Calu3 (cell line): Measurements from ENCODE around the gene CMTM1. TPM values are rescaled to one million over a fixed set of nuclear protein-coding genes. Genes with fewer than 3 reads are reported as not detected.
A peak's percentile ranks its signal among the peaks of the same experiment; 100 is the strongest.
"Not testable (repeated sequence)": the region's sequence is repeated elsewhere in the genome, so short reads cannot be mapped to it uniquely, and the experiment has no call there.

ENCODE experiments used
- BruUV-seq: library from RNA; stranded (reverse); fragments of 400-500 nt; replicated peaks from 2 replicates; lab custom pipeline; 2021; lab: Mats Ljungman, UMichigan
- CTCF ChIA-PET: fragments of 300-600 bp; sonication (Branson Sonifier 250); formaldehyde crosslinking; loops from one replicate; lab custom pipeline; 2022; ENCODE audit warnings: antibody characterized with exemption; lab: Charles Lee
- DNase-seq: peaks from one replicate; pipeline ENCODE4 v3.0.0; 2022
- H3K27ac Mint-ChIP-seq: one replicate; pipeline ENCODE4 v1.8.0; 2022; ENCODE audit warnings: mixed read lengths; ENCODE audit not compliant: unreplicated experiment
- H3K27me3 Mint-ChIP-seq: one replicate; pipeline ENCODE4 v1.8.0; 2022; ENCODE audit warnings: mixed read lengths; ENCODE audit not compliant: unreplicated experiment
- H3K36me3 Mint-ChIP-seq: one replicate; pipeline ENCODE4 v1.8.0; 2022; ENCODE audit warnings: mild to moderate bottlenecking, moderate library complexity, mixed read lengths; ENCODE audit not compliant: insufficient read depth, unreplicated experiment
- H3K4me1 Mint-ChIP-seq: one replicate; pipeline ENCODE4 v1.8.0; 2022; ENCODE audit warnings: mild to moderate bottlenecking, low read depth, mixed read lengths; ENCODE audit not compliant: unreplicated experiment
- H3K4me3 Mint-ChIP-seq: one replicate; pipeline ENCODE4 v1.8.0; 2022; ENCODE audit warnings: mild to moderate bottlenecking, low read depth, moderate library complexity, mixed read lengths; ENCODE audit not compliant: unreplicated experiment
- H3K9me3 Mint-ChIP-seq: one replicate; pipeline ENCODE4 v1.8.0; 2022; ENCODE audit warnings: low read depth, mixed read lengths; ENCODE audit not compliant: unreplicated experiment
- CTCF ChIP-seq: fragments of 200-600 bp; IDR thresholded peaks from one replicate; pipeline ENCODE4 v1.8.0; 2022; ENCODE audit warnings: antibody characterized with exemption; ENCODE audit not compliant: unreplicated experiment
- intact Hi-C: fragments of 100-400 bp; cut with micrococcal nuclease; formaldehyde crosslinking; loops from one replicate; pipeline ENCODE4 v1.10.0; 2022; ENCODE audit not compliant: unreplicated experiment
- total RNA-seq: library from RNA; stranded (reverse); gene quantifications from 2 replicates; pipeline ENCODE4 v1.2.3, GENCODE V29; 2022

CMTM1 gene
- total RNA-seq, 1 experiment from 2014 or later, result 72.1 TPM

GRCh38 chr16:66562409-66562808 lies 3.8 kb upstream of the CMTM1 start:
- Mint-ChIP-seq H3K27me3 (no peaks in the 10 kb centered on the region), H3K4me3 (no peak overlapping the region), H3K9me3 (no peaks in the 10 kb centered on the region), H3K27ac (no peak overlapping the region), H3K36me3 (peaks cover 87% of the 10 kb centered on the region), H3K4me1 (peaks cover 44% of the 10 kb centered on the region)
- no TSS peak for BruUV-seq
- no peak for TF ChIP-seq CTCF
- CTCF ChIA-PET, result interaction anchor here (1.0 to 1.6 kb wide), 2 partner anchors 13 to 156 kb away, joined by 3 to 4 read pairs; no protein-coding TSS in a partner anchor
- DNase-seq, result no peak
- intact Hi-C loops, result no loop called here

GRCh38 chr16:66562986-66563385 lies 3.3 kb upstream of the CMTM1 start:
- H3K27ac Mint-ChIP-seq, result no peak overlapping the region
- H3K27me3 Mint-ChIP-seq, result no peaks in the 10 kb centered on the region
- H3K4me1 Mint-ChIP-seq, result peaks cover 44% of the 10 kb centered on the region
- intact Hi-C loops, result no loop called here
- no peak overlapping the region for H3K4me3 Mint-ChIP-seq
- no peak for DNase-seq
- H3K9me3 Mint-ChIP-seq, result no peaks in the 10 kb centered on the region
- peaks cover 88% of the 10 kb centered on the region for H3K36me3 Mint-ChIP-seq
- BruUV-seq, result no TSS peak
- TF ChIP-seq CTCF, result no peak
- CTCF ChIA-PET, result interaction anchor here (1.0 to 1.6 kb wide), 3 partner anchors 13 to 297 kb away, joined by 3 to 4 read pairs (median 3); no protein-coding TSS in a partner anchor

GRCh38 chr16:66563574-66564334 lies 2.5 kb upstream of the CMTM1 start:
- H3K4me3 Mint-ChIP-seq, result no peak overlapping the region
- no TSS peak for BruUV-seq
- peaks cover 43% of the 10 kb centered on the region for H3K4me1 Mint-ChIP-seq
- H3K27me3 Mint-ChIP-seq, result no peaks in the 10 kb centered on the region
- H3K36me3 Mint-ChIP-seq, result peaks cover 88% of the 10 kb centered on the region
- H3K27ac Mint-ChIP-seq, result no peak overlapping the region
- DNase-seq, result no peak
- intact Hi-C loops, result no loop called here
- CTCF ChIA-PET, result interaction anchor here (0.6 to 1.6 kb wide), 3 partner anchors 12 to 296 kb away, joined by 3 to 4 read pairs (median 4); no protein-coding TSS in a partner anchor
- H3K9me3 Mint-ChIP-seq, result no peaks in the 10 kb centered on the region
- no peak for TF ChIP-seq CTCF

- H3K27me3 Mint-ChIP-seq, CTCF ChIA-PET, DNase-seq, H3K4me3 Mint-ChIP-seq, BruUV-seq, H3K9me3 Mint-ChIP-seq, intact Hi-C loops: not testable (repeated sequence)
- Mint-ChIP-seq H3K27ac (peak overlapping the region; percentile 90), H3K36me3 (peaks cover 83% of the 10 kb centered on the region), H3K4me1 (peaks cover 21% of the 10 kb centered on the region)
These were observed 1.0 kb downstream of the CMTM1 start for GRCh38 chr16:66567270-66567669.

GRCh38 chr16:66568355-66568754 lies 2.1 kb downstream of the CMTM1 start:
- no peak for TF ChIP-seq CTCF
- Mint-ChIP-seq H3K36me3 (peaks cover 79% of the 10 kb centered on the region), H3K4me1 (peaks cover 21% of the 10 kb centered on the region), H3K27me3 (no peaks in the 10 kb centered on the region), H3K4me3 (no peak overlapping the region), H3K27ac (peak overlapping the region; percentile 90), H3K9me3 (no peaks in the 10 kb centered on the region)
- DNase-seq, result no peak
- BruUV-seq, result no TSS peak
- intact Hi-C loops, result no loop called here
- CTCF ChIA-PET, result no interaction called here
